GM21360 (cell line): Measurements from ENCODE around the gene IL17B.

Experiments
- ATAC-seq: cut with Tn5 transposase; IDR thresholded peaks from one replicate; pipeline ENCODE4 v1.9.1; 2021; ENCODE audit warnings: mild to moderate bottlenecking, moderate library complexity; ENCODE audit not compliant: unreplicated experiment

Gene IL17B, protein sequence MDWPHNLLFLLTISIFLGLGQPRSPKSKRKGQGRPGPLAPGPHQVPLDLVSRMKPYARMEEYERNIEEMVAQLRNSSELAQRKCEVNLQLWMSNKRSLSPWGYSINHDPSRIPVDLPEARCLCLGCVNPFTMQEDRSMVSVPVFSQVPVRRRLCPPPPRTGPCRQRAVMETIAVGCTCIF

DNA sequence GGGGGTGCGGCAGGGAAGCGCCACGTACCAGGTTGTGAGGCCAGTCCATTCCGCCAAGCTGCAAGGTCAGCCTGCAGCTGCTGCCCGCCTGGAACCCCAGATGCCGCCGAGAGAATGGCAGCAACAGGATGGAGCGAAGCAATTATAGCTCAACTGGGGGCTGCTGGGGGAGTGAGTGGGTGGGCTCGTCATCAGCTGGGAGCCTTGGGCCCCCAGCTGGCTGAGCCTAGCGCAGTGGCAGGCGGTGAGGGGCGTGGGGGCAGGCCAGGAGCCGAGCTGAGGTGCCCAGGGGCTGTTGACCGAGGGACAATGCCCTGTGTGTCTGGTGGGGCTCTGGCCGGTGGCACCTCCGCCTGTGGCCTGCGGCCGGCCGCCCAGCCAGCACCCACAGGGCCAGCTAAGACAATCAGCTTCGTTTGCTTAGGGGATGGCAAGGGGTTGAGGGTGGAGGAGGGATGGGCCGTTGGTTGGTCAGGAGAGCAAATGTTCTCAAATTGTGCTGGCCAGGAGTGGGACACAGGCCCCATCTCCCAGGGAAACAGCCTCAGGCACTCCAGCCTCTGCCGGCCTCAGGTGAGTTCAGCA is at the start of gene IL17B:
Gene IL17B, minus strand, starts transcription at position 116 of the 585 bp plus-strand sequence. Its CDS starts 67 bp downstream, at position 49.
- no peak for ATAC-seq

DNA sequence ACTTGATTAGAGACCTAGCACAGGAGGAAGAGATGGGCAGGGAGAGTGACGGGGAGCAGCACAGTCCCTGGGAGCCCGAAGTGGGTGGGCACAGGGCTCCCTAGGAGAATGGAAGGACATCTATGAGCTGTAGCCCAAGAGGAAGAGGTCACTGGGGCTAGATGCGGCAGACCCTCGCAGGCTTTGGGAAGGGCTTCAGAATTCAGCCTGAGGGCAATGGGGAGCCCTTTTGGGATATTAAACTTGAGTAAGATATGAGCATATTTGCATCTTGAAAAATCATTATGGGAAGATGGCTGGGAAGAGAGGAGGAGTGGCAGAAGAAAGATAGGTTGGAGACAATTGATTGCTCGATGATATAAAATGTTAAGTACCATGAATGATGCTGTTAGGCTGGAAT is 48.9 kb upstream of the IL17B start:
- ATAC-seq: no peak

DNA sequence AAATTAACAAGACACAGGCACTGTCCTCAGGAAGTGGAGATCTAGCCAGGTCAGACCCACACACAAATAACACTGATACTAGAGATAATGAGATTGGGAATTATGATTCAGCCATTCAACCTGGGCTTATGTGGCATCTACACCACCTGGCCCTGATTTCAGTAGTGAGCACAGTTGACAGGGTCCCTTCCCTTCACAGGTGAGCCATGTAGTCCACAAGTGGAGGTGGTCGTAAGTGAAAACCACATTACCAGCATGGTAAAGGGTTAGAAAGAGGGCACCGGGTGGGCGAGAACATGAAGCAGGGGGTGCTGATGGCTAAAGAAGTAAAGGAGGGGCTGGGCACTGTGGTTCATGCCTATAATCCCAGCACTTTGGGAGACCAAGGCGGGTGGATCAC is 48.3 kb upstream of the IL17B start:
- ATAC-seq: no peak

DNA sequence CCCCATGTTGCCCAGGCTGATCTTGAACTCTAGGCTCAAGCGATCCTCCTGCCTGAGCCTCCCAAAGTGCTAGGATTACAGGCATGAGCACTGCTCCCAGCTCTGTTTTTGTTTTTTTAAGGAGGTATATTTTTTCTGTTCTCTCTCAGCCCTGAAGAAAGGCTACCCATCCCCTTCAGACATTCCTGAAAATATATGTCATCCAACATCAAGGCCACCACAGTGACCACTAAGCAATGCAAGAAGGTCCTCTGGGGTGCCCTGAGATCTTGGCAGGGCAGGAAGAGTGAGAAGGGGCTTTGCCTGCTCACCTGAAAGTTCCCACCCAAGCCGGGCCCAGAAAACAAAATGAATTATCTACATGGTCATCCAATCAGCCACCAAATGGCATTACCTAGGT is 47.8 kb upstream of the IL17B start:
- ATAC-seq: no peak

- no peak for ATAC-seq
Measured at GRCh38 chr5:149425729-149426128, 46.6 kb upstream of the IL17B start.

GRCh38 chr5:149424371-149425315 is 45.6 kb upstream of the IL17B start:
- ATAC-seq: no peak

DNA sequence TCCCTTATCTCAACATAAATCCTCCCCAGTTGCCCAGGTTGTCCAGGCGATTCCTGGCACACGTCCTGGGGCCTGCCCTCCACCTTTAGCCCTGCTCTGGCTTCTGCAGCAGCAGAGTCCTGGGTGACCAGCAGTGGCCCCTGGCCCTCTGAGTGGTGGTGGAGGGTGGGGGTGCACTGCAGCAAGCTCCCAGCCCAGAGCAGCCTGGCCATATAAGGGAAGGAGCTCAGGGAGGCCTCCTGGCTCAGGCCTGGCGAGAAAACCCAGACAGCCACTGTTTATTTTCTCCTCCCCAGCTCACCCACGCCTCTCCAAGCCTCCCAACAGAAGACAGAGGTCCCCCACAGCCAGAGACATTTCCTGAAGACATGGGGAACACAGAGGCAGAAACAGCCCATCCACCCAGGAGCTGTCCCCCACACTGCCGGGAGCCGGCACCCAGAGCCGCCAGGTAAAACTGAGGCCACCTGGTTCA is 44.7 kb upstream of the IL17B start:
- ATAC-seq: no peak

DNA sequence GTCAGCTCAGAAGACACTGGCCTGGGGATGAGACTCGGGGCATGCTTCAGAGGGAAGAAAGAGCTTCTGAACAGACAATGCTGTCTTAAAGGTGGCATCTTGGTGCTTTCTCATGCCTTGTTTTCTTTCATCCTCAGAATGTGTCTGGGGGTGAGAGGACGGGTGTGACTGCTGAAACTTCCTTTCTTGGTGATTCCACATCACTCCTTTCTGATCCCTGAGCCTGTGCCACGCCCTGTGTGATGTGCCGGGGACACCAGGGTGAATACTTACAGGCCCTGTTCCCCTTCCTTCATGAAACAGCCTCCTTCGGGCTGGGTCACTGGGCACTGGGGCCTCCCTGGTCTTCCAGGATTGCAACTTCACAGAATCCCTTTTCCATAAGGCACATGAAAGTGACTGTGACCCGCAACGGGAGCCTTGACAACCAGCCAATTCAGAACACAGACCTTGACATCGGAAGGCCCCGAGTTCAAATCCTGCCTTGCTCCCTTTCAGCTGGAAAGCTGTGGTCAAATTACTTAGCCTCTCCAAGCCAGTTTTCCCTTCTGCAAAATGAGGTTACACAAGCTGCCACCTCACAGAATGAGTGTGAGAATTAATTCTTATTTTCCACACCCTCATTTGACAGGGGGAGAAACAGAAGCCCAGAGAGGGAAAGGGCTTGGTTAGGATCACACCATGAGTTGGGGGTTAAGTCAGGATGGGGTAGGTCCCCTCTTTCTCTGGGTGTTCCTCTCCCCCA is 44.1 kb upstream of the IL17B start:
- no peak for ATAC-seq

DNA sequence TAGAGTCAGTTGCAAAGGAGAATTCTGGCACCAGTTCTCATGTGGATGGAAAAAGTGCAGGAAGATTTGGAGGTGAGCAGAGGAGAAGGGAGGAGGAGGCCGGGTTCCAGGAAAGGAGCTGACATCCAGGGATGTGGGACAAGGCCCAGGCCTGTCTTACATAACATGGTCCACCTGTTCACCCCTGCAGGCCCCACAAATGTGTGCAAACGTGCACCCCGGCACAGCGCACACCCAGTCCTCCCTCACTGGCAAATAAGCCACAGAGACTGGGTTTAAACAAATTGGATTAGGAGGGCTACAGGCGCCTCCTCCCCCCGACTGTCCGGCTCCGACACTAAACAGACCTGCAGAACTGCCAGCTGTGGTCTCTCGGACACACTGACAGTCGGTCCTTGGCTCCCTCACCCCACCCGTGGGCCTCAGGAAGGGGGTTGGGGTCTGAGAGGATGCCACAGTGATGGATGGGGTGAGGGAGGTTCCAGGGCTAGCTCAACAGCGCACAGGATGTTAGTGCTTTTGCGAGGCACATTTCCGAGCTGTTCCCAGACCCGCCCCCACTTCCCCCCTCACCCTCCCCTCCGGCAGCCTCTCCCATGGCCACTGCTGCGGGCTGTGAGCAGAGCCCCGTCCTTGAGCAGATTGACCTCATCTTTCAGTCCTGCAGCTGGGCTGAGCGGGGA is 43.4 kb upstream of the IL17B start:
- ATAC-seq: no peak

- no peak for ATAC-seq
Measured at GRCh38 chr5:149421834-149422233, 42.7 kb upstream of the IL17B start.

DNA sequence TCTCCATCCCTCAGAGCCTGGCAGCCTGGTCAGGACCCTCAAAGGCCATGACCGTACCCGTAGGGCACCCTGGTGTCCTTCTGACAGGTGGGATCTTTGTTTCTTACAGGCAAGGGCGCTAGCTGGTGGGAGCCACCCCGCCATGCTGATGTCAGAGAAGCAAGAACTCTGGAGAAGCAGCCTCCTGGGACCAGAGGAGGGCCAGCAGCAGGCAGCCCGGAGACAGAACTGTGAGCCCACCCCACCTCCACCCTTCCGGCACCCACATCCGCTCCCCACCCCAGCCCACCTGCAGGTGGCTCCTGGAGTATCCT is 42.2 kb upstream of the IL17B start:
- ATAC-seq: no peak

DNA sequence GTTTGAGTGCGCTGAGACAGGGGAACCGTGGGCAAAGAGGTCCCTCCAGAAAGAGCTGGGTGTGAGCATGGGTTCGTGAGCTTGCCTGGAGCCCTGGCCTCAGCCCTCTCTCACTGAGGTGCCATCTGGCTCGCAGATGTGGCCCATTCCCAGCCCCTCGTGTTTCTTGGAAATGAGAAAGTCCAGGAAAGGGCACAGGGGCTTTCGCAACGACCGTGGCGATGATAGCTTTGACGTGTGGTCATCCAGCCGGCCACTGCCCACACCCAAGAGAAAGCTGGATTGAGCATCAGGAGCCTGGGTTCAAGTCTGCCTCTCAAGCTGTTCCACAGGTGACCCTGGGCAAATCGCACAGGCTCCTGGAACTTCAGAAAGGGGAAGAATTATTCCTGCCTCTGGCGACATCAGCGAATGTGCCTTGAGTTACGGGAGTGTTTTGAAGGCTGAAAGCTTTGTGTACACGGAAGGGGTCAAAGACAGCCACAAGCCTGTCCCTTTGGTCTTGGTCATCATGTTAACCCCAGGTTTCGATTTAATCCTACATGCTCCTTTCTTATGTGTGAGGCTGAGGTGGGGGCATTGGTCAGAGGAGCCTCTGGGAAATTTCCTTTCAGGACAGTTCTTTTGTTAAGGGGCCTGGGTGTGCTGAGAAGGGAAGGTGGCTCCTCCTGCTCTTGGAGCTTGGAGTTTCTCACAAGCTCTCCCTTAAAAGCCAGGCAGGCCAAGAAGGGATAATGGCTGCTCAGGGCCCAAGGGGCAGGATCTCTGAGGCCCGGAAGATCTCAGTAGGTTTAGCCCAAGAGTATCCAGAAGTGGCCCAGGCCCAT is 41.7 kb upstream of the IL17B start:
- ATAC-seq: no peak

GRCh38 chr5:149419859-149420544 is 40.9 kb upstream of the IL17B start:
- ATAC-seq: no peak

DNA sequence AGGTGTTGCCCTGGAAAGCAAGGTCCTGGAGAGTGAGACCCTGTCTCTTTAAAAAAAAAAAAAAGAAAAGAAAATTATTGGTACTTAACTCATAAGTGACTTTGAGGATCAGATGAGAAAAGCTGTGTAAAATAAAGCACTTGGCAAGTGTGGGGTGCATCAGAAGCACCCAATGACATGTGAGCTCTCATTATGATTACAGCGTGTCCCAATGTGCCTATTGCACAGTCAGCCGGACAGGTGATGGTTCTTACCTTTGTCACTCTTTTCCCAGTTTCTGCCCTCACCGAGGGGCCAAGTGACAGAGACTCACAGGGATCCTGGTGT is 40.4 kb upstream of the IL17B start:
- ATAC-seq: no peak

GRCh38 chr5:149418910-149419531 is 39.9 kb upstream of the IL17B start:
- ATAC-seq: no peak

GRCh38 chr5:149417711-149418368 is 38.7 kb upstream of the IL17B start:
- ATAC-seq: no peak

DNA sequence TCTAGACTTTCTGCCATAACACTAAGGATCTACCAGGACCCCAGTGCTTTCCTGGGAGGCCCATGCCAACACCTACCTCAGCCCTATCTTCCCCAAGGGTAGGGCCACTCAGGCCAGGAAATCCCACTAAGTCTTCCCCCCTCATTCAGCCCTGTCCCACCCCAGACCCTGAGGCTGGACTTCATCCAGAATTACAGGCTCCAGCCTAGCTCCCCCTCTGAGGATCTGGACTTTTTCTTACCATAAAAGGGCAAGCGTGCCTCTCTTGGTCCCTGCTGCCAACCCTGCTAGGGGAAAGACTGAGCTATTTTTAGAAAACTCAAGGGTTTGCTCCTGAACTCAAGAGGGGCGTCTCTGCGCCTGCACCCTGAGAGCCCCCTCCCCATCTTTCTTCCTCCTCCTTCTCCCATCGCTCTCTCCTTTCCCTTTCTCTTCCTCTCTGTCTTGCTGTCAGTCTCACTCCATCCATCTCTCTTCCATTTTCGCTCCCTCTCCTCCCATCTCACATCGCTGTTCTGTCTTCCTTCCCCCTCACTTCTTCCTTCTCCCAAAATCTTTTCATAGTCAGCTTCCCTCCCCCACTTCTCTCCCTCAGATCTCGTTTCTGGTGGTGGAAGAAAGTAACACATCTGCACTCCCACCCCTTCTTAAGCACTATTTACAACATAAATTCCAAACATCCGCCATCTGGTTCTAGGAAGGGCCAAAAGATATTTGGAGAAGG is 38.1 kb upstream of the IL17B start:
- no peak for ATAC-seq
